OCI-LY3 (cell line): ENCODE measurements around the gene INSYN1.

ENCODE experiments used
- H2AFZ ChIP-seq: fragments of 200-600, 300-600 bp; shearing (Covaris generic); 2 replicates; pipeline ENCODE4 v1.6.0; 2014; ENCODE audit warnings: antibody characterized with exemption, low read depth, low read length
- H3K27ac ChIP-seq: fragments of 200-600, 300-600 bp; sonication (generic); 2 replicates; pipeline ENCODE4 v1.5.1; 2014; ENCODE audit warnings: mild to moderate bottlenecking, low read length, moderate library complexity, mixed read lengths
- H3K27me3 ChIP-seq: fragments of 200-600, 300-600 bp; sonication (generic); 2 replicates; pipeline ENCODE4 v1.6.1; 2014; ENCODE audit warnings: low read depth, low read length, mixed read lengths
- H3K36me3 ChIP-seq: fragments of 200-600, 300-600 bp; sonication (generic); replicated peaks from 2 replicates; pipeline ENCODE3; 2014; ENCODE audit warnings: low read depth, low read length, mixed read lengths
- H3K4me1 ChIP-seq: fragments of 300-600, 200-600 bp; sonication (generic); 2 replicates; pipeline ENCODE4 v1.6.1; 2014; ENCODE audit warnings: low read length, mixed read lengths
- H3K4me2 ChIP-seq: fragments of 200-600, 300-600 bp; sonication (generic); 2 replicates; pipeline ENCODE4 v1.6.1; 2014; ENCODE audit warnings: low read length, mixed read lengths
- H3K4me3 ChIP-seq: fragments of 300-600, 200-600 bp; sonication (generic); 2 replicates; pipeline ENCODE4 v1.5.1; 2014; ENCODE audit warnings: antibody characterized with exemption, mild to moderate bottlenecking, low read length, moderate library complexity
- H3K79me2 ChIP-seq: fragments of 300-600, 200-600 bp; shearing (Covaris generic); 2 replicates; pipeline ENCODE4 v1.6.1; 2014; ENCODE audit warnings: mild to moderate bottlenecking, low read length, mixed read lengths
- H3K9ac ChIP-seq: fragments of 300-600, 200-600 bp; shearing (Covaris generic); 2 replicates; pipeline ENCODE4 v1.6.0; 2014; ENCODE audit warnings: mild to moderate bottlenecking, low read length, moderate library complexity
- H3K9me3 ChIP-seq: fragments of 200-600, 300-600 bp; shearing (Covaris generic); 2 replicates; pipeline ENCODE4 v1.6.1; 2014; ENCODE audit warnings: low read length, mixed read lengths; ENCODE audit not compliant: insufficient read depth
- H4K20me1 ChIP-seq: fragments of 200-600, 300-600 bp; sonication (generic); 2 replicates; pipeline ENCODE4 v1.6.1; 2016; ENCODE audit warnings: low read length, mixed read lengths; ENCODE audit not compliant: insufficient read depth
- EZH2phosphoT487 ChIP-seq: fragments of 200-600 bp; shearing (Covaris generic); IDR thresholded peaks from 2 replicates; pipeline ENCODE4 v1.6.1; 2018; ENCODE audit warnings: antibody characterized with exemption, mixed run types, low read depth
- TF ChIP-seq, protein P1 (sequence below): fragments of 200-600, 300-600 bp; sonication (generic); IDR thresholded peaks from 2 replicates; pipeline ENCODE4 v1.5.1; 2014; ENCODE audit warnings: antibody characterized with exemption, low read length, low read depth

Gene INSYN1

DNA sequence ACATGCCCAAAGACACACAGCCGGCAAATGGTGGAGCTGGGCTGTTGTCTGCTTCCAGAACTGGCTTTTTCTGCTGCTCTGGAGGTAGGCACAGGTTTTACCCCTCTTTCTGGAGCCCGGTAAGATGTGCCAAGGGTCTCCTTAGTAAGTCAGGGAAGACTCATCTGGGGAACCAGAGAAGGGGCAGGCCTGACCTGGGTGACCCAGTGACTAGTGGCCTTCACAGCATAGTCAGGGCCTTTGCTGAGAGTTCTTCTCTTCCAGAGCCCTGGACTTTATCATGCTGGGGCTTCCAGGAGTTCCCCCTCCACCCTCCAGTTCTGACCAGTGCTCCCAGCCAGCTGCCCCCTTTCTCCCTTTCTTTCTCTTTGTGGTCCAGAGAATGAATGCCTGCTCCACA, 65.8 kb downstream of the INSYN1 start:
- TF ChIP-seq EZH2phosphoT487 = no peak
- TF ChIP-seq, protein P1, sequence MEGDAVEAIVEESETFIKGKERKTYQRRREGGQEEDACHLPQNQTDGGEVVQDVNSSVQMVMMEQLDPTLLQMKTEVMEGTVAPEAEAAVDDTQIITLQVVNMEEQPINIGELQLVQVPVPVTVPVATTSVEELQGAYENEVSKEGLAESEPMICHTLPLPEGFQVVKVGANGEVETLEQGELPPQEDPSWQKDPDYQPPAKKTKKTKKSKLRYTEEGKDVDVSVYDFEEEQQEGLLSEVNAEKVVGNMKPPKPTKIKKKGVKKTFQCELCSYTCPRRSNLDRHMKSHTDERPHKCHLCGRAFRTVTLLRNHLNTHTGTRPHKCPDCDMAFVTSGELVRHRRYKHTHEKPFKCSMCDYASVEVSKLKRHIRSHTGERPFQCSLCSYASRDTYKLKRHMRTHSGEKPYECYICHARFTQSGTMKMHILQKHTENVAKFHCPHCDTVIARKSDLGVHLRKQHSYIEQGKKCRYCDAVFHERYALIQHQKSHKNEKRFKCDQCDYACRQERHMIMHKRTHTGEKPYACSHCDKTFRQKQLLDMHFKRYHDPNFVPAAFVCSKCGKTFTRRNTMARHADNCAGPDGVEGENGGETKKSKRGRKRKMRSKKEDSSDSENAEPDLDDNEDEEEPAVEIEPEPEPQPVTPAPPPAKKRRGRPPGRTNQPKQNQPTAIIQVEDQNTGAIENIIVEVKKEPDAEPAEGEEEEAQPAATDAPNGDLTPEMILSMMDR = no peak
- no peaks in the 10 kb centered on the region for H3K9me3 ChIP-seq
- H3K27ac ChIP-seq = no peak overlapping the region
- no peak overlapping the region for H2AFZ ChIP-seq
- H3K36me3 ChIP-seq = no peaks in the 10 kb centered on the region
- H3K27me3 ChIP-seq = peaks cover 18% of the 10 kb centered on the region
- no peak overlapping the region for H3K4me2 ChIP-seq
- no peak overlapping the region for H3K4me3 ChIP-seq
- no peaks in the 10 kb centered on the region for H3K79me2 ChIP-seq
- H3K9ac ChIP-seq = no peak overlapping the region
- no peaks in the 10 kb centered on the region for H4K20me1 ChIP-seq
- no peaks in the 10 kb centered on the region for H3K4me1 ChIP-seq

DNA sequence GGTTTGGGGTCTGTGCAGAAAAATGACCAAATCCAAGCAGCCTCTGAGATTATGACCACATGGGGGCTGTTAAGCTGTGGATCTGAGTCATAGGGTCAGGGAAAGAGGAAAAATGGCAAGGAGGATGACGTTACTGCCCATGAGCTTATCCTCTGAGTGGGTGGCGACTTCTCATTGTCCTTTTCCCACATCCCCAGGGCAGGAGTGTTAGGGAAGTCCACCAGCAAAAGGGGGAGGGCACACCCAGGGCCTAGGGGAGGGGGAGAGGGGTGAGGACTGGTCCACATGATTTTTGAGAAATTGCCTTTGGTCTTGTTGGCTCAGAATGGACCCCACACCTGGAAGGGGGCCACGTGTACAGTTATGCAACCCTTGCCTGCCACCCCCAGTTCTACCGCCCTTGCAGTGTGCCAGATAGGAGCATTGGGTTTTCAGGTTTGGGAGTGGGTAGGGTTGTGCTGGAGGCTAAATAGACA, 66.3 kb downstream of the INSYN1 start:
- no peak overlapping the region for H3K4me2 ChIP-seq
- H3K4me3 ChIP-seq = no peak overlapping the region
- TF ChIP-seq, protein P1 = no peak
- TF ChIP-seq EZH2phosphoT487 = no peak

DNA sequence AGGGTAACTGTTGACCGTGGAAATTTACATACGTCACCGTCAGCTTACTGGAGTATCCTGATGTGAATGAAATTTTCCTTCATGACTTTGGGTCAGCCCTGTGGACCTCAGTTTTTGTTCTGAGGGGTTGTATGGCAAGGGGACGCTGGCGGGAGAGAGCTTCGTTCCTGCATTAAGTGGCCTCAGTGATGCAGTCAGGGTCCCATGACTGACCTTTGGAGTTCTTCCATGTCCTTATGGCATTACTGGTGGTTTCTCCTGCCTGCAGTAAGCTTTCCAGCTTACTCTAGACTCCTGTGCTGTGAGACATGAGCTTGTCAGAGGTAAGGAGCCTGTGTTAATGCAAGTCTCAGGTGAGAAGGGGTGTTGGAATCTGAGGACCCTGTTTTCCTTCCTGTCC, 67.2 kb downstream of the INSYN1 start:
- H3K36me3 ChIP-seq = no peaks in the 10 kb centered on the region
- TF ChIP-seq EZH2phosphoT487 = no peak
- TF ChIP-seq, protein P1 = no peak
- no peak overlapping the region for H3K9ac ChIP-seq
- no peaks in the 10 kb centered on the region for H3K4me1 ChIP-seq
- H3K9me3 ChIP-seq = no peaks in the 10 kb centered on the region
- H3K27me3 ChIP-seq = peaks cover 15% of the 10 kb centered on the region
- H3K4me3 ChIP-seq = no peak overlapping the region
- H2AFZ ChIP-seq = no peak overlapping the region
- H4K20me1 ChIP-seq = no peaks in the 10 kb centered on the region
- no peak overlapping the region for H3K27ac ChIP-seq
- no peaks in the 10 kb centered on the region for H3K79me2 ChIP-seq
- H3K4me2 ChIP-seq = no peak overlapping the region

More for the DNA sequence above, 66.3 kb downstream of the INSYN1 start:
- H3K9ac ChIP-seq = no peak overlapping the region
- H2AFZ ChIP-seq = no peak overlapping the region
- H4K20me1 ChIP-seq = no peaks in the 10 kb centered on the region
- H3K79me2 ChIP-seq = no peaks in the 10 kb centered on the region
- H3K27me3 ChIP-seq = peaks cover 21% of the 10 kb centered on the region
- H3K4me1 ChIP-seq = no peaks in the 10 kb centered on the region
- no peaks in the 10 kb centered on the region for H3K36me3 ChIP-seq
- H3K27ac ChIP-seq = no peak overlapping the region
- H3K9me3 ChIP-seq = no peaks in the 10 kb centered on the region
